Esophagus muscularis mucosa (tissue), 4 donors: ENCODE results near the gene KLK2.
"Not testable (repeated sequence)": the region's sequence is repeated elsewhere in the genome, so short reads cannot be mapped to it uniquely, and the experiment has no call there.

Experiments used
- CTCF ChIP-seq, 3 experiments: fragments of 200-600 bp in 2 of 3; fragments of 450-650 bp in 1 of 3; sonication (generic) in 2 of 3; IDR thresholded peaks; one replicate each; pipeline ENCODE4 v1.5.1; 2017 to 2019; ENCODE audit warnings: antibody characterized with exemption in 3 of 3, mild to moderate bottlenecking in 2 of 3, moderate library complexity in 1 of 3
- EP300 ChIP-seq: sonication (generic); formaldehyde crosslinking; IDR thresholded peaks from one replicate; pipeline ENCODE4 v1.6.1; 2017; ENCODE audit warnings: antibody characterized with exemption
- POLR2A ChIP-seq: fragments of 450-650 bp; IDR thresholded peaks from one replicate; pipeline ENCODE4 v1.6.1; 2017; ENCODE audit warnings: antibody characterized with exemption, moderate library complexity, mild to moderate bottlenecking, low read depth
- POLR2AphosphoS5 ChIP-seq, 2 donors: sonication (generic); formaldehyde crosslinking; IDR thresholded peaks; one replicate each; pipeline ENCODE4 v1.6.1; 2017; ENCODE audit warnings: antibody characterized with exemption in 2 of 2

DNA sequence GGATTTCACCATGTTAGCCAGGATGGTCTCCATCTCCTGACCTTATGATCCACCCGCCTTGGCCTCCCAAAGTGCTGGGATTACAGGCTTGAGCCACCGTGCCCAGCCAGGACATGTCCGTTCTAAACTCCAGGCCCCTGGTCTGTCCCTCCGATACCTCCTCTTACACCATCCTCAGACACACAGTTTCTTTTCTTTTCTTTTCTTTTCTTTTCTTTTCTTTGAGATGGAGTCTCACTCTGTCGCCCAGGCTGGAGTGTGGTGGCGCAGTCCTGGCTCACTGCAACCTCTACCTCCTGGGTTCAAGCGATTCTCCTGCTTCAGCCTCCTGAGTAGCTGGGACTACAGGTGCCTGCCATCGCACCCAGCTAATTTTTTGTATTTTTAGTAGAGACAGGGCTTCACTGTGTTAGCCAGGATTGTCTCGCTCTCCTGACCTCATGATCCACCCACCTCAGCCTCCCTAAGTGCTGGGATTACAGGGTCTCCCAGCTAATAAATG is 22.9 kb downstream of the KLK2 start:
- TF ChIP-seq POLR2A; CTCF (IDR thresholded peaks at IDR 0.05); POLR2AphosphoS5 (IDR thresholded peaks at IDR 0.05); EP300: not testable (repeated sequence)
